DND-41 (cell line): ENCODE measurements around the gene EXOC4.
"Not testable (repeated sequence)": the region's sequence is repeated elsewhere in the genome, so short reads cannot be mapped to it uniquely, and the experiment has no call there.

Experiments used
- CTCF ChIP-seq: IDR thresholded peaks from 2 replicates; pipeline ENCODE4 v1.5.1; 2012; ENCODE audit warnings: borderline replicate concordance, low read length, moderate library complexity, mild to moderate bottlenecking; ENCODE audit not compliant: poor library complexity, severe bottlenecking; ENCODE audit errors: extremely low read depth
- EZH2 ChIP-seq: IDR thresholded peaks from 3 replicates; pipeline ENCODE4 v1.6.1; 2012; ENCODE audit warnings: borderline replicate concordance, low read depth, mild to moderate bottlenecking, moderate library complexity, low read length, inconsistent platforms; ENCODE audit not compliant: severe bottlenecking

- not testable (repeated sequence) for TF ChIP-seq CTCF, EZH2
Measured at GRCh38 chr7:134077560-134077959, 824.7 kb downstream of the EXOC4 start.
